ENCODE data around the gene PDCL3. TPM values are rescaled to one million over a fixed set of nuclear protein-coding genes. Genes with fewer than 3 reads are reported as not detected.

Gene PDCL3
- total RNA-seq, 3 donors from 2014 or later (not counting 1 experiment from before 2014, with no cell fraction given), result 22.3 to 27.3 (median 24.8) TPM

DNA sequence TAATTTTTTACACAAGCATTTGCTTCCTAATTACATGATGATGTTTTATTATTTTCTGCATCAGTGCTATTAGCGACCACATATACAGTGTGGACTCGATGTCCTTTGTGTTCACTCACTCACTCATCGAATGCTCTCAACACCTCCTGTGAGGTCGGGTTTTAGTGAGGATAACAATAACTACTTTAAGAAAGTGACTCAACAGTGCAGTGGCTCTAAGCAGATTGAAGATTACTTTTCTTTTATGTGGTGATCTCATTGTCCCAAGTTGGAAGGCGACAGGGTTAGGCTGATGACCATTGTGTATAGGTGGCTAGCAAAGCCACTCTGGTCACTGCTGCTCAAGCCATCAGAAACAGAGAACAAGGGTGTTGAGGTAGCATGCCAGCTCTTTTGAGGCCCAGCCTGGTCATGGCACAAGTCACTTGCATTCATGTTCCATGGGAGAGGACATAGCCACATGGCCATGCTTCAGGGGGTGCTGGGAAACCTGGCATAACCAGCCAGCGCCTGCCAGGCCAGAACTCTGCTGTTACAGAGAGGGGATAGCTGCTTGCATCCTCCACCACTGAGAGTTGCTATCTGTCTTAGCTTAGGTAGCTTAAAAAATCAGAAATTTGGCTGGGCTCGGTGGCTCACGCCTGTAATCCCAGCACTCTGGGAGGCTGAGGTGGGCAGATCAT lies 60.4 kb downstream of the PDCL3 start:
- Mint-ChIP-seq H3K4me3 (no peak overlapping the region), H3K36me3 (no peaks in the 10 kb centered on the region), H3K9me3 (no peaks in the 10 kb centered on the region), H3K4me1 (peaks cover 0 to 5% of the 10 kb centered on the region in 2 donors), H3K27me3 (ENCODE audit: low read depth in 2 of 2) (peaks cover 0 to 6% of the 10 kb centered on the region in 2 donors), H3K27ac (no peak overlapping the region)
- TF ChIP-seq, protein P1, sequence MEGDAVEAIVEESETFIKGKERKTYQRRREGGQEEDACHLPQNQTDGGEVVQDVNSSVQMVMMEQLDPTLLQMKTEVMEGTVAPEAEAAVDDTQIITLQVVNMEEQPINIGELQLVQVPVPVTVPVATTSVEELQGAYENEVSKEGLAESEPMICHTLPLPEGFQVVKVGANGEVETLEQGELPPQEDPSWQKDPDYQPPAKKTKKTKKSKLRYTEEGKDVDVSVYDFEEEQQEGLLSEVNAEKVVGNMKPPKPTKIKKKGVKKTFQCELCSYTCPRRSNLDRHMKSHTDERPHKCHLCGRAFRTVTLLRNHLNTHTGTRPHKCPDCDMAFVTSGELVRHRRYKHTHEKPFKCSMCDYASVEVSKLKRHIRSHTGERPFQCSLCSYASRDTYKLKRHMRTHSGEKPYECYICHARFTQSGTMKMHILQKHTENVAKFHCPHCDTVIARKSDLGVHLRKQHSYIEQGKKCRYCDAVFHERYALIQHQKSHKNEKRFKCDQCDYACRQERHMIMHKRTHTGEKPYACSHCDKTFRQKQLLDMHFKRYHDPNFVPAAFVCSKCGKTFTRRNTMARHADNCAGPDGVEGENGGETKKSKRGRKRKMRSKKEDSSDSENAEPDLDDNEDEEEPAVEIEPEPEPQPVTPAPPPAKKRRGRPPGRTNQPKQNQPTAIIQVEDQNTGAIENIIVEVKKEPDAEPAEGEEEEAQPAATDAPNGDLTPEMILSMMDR (IDR thresholded peaks at IDR 0.05), result no peak
- no peaks in the 10 kb centered on the region for H3K36me3 ChIP-seq (ENCODE audit: control insufficient read depth, insufficient read depth, low read length)
- H3K4me3 ChIP-seq (ENCODE audit: low read length), result no peak overlapping the region
- H3K27me3 ChIP-seq (ENCODE audit: control insufficient read depth, insufficient read depth, low read length), result no peaks in the 10 kb centered on the region
- ATAC-seq (no peak), DNase-seq (no peak)
- intact Hi-C loops (cut with micrococcal nuclease), result no loop called here
- WGBS (ENCODE audit: insufficient coverage), result 82% methylated on average over 5 of the region's 8 CpGs
- no peaks in the 10 kb centered on the region for H3K9me3 ChIP-seq (ENCODE audit: control insufficient read depth, insufficient read depth, low read length)
- H3K27ac ChIP-seq (ENCODE audit: low read length), result no peak overlapping the region
- no peaks in the 10 kb centered on the region for H3K4me1 ChIP-seq (ENCODE audit: control insufficient read depth, insufficient read depth, low read length)

DNA sequence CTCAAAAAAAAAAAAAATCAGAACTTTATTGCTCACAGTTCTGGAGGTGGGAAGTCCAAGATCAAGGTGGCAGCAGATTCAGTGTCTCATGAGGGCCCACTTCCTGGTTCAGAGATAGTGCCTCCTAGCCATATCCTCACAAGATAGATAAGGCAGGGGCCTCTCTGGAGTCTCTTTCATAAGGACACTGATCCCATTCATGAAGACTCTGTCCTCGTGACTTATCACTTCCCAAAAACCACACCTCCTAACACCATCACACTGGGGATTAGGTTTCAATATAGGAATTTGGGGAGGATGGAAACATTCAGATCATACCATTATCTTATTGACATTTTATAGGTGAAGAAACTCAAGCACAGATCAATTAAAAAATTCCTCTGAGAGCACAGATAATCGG lies 61.1 kb downstream of the PDCL3 start:
- Histone ChIP-seq H3K27ac (ENCODE audit: low read length) (no peak overlapping the region), H3K27me3 (ENCODE audit: control insufficient read depth, insufficient read depth, low read length) (no peaks in the 10 kb centered on the region), H3K36me3 (ENCODE audit: control insufficient read depth, insufficient read depth, low read length) (no peaks in the 10 kb centered on the region), H3K4me3 (ENCODE audit: low read length) (no peak overlapping the region), H3K9me3 (ENCODE audit: control insufficient read depth, insufficient read depth, low read length) (no peaks in the 10 kb centered on the region), H3K4me1 (ENCODE audit: control insufficient read depth, insufficient read depth, low read length) (no peaks in the 10 kb centered on the region)
- no peak overlapping the region for H3K4me3 Mint-ChIP-seq
- peaks cover 0 to 6% of the 10 kb centered on the region in 2 donors for H3K27me3 Mint-ChIP-seq (ENCODE audit: low read depth in 2 of 2)
- intact Hi-C loops (cut with micrococcal nuclease), result no loop called here
- 100% methylated on average over 1 of the region's 2 CpGs for WGBS (ENCODE audit: insufficient coverage)
- H3K36me3 Mint-ChIP-seq, result no peaks in the 10 kb centered on the region
- no peak overlapping the region for H3K27ac Mint-ChIP-seq
- DNase-seq, result no peak
- H3K9me3 Mint-ChIP-seq, result no peaks in the 10 kb centered on the region
- no peak for ATAC-seq
- TF ChIP-seq, protein P1 (IDR thresholded peaks at IDR 0.05), result no peak
- peaks cover 0 to 5% of the 10 kb centered on the region in 2 donors for H3K4me1 Mint-ChIP-seq

DNA sequence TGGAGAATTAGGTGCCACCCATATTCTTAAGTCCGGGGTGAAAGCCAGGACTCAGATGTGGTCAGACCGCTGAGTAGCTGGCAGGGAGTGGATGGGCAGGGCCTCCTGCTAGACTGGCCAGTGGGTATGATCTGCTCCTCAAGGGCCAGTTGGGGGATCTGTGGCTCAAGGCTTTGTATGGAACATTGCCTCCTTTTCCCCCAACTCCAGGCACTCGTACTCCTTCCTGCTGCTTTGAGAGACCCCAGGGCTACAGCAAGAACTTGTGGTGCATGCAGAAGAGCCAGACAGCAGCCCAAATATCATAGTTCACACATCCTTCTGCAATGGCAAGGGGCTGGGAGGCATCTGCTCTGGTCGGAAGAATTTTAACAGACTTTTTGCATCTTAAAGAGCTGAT lies 61.7 kb downstream of the PDCL3 start:
- H3K4me3 ChIP-seq (ENCODE audit: low read length), result no peak overlapping the region
- TF ChIP-seq, protein P1 (IDR thresholded peaks at IDR 0.05), result no peak
- Mint-ChIP-seq H3K36me3 (no peaks in the 10 kb centered on the region), H3K27me3 (ENCODE audit: low read depth in 2 of 2) (peaks cover 0 to 2% of the 10 kb centered on the region in 2 donors), H3K4me3 (no peak overlapping the region), H3K4me1 (peaks cover 0 to 6% of the 10 kb centered on the region in 2 donors), H3K27ac (no peak overlapping the region), H3K9me3 (no peaks in the 10 kb centered on the region)
- intact Hi-C loops (cut with micrococcal nuclease), result no loop called here
- no peak overlapping the region for H3K27ac ChIP-seq (ENCODE audit: low read length)
- no peak for DNase-seq
- H3K4me1 ChIP-seq (ENCODE audit: control insufficient read depth, insufficient read depth, low read length), result no peaks in the 10 kb centered on the region
- no peaks in the 10 kb centered on the region for H3K27me3 ChIP-seq (ENCODE audit: control insufficient read depth, insufficient read depth, low read length)
- no peak for ATAC-seq
- 81% methylated on average over 4 of the region's 4 CpGs for WGBS (ENCODE audit: insufficient coverage)
- H3K9me3 ChIP-seq (ENCODE audit: control insufficient read depth, insufficient read depth, low read length), result no peaks in the 10 kb centered on the region
- H3K36me3 ChIP-seq (ENCODE audit: control insufficient read depth, insufficient read depth, low read length), result no peaks in the 10 kb centered on the region

DNA sequence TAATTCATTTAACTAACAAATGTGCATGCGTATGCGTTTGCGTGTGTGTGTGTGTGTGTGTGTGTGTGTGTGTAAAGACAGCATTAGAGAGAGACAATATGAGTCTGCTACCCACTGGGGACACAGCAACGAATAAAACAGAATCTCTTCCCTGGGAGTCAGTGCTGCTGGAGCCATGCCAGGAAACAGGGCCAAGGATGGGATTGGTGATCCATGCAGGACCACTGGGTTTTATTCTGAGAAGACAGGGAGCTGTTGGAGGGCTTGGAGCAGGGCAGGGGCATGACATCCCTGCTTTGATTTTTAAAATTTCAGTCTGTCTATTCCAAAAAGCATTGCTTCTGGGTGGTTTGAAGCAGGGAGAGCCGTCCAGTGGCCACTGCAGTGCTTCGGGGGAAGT lies 62.9 kb downstream of the PDCL3 start:
- Histone ChIP-seq H3K36me3 (ENCODE audit: control insufficient read depth, insufficient read depth, low read length) (no peaks in the 10 kb centered on the region), H3K4me1 (ENCODE audit: control insufficient read depth, insufficient read depth, low read length) (no peaks in the 10 kb centered on the region), H3K27ac (ENCODE audit: low read length) (no peak overlapping the region), H3K27me3 (ENCODE audit: control insufficient read depth, insufficient read depth, low read length) (no peaks in the 10 kb centered on the region), H3K4me3 (ENCODE audit: low read length) (no peak overlapping the region), H3K9me3 (ENCODE audit: control insufficient read depth, insufficient read depth, low read length) (no peaks in the 10 kb centered on the region)
- 76% methylated on average over 6 of the region's 6 CpGs for WGBS (ENCODE audit: insufficient coverage)
- no peaks in the 10 kb centered on the region for H3K9me3 Mint-ChIP-seq
- TF ChIP-seq, protein P1 (IDR thresholded peaks at IDR 0.05), result no peak
- no peak for DNase-seq
- peaks cover 0 to 9% of the 10 kb centered on the region in 2 donors for H3K4me1 Mint-ChIP-seq
- intact Hi-C loops (cut with micrococcal nuclease), result no loop called here
- no peak overlapping the region for H3K4me3 Mint-ChIP-seq
- H3K36me3 Mint-ChIP-seq, result no peaks in the 10 kb centered on the region
- no peaks in the 10 kb centered on the region for H3K27me3 Mint-ChIP-seq (ENCODE audit: low read depth in 2 of 2)
- no peak overlapping the region for H3K27ac Mint-ChIP-seq
- no peak for ATAC-seq
